H1 (cell line): ENCODE measurements around the gene CENPF. TPM values are rescaled to one million over a fixed set of nuclear protein-coding genes. Genes with fewer than 3 reads are reported as not detected.

Source experiments
- CTCF ChIA-PET: fragments of 300-600 bp; sonication (Branson Sonifier 250); formaldehyde crosslinking; loops from one replicate; lab custom pipeline; 2021; ENCODE audit not compliant: partially characterized antibody; lab: Charles Lee
- POLR2A ChIA-PET: fragments of 300-600 bp; sonication (Branson Sonifier 250); formaldehyde crosslinking; loops from one replicate; lab custom pipeline; 2021; ENCODE audit warnings: inconsistent platforms; ENCODE audit not compliant: partially characterized antibody; lab: Charles Lee
- DNase-seq, 2 experiments: peaks; one replicate each; pipeline versions ENCODE4 v3.0.0 to v3.0.0-alpha.2; 2010 to 2022; ENCODE audit warnings: low spot score in 2 of 2, low read depth in 1 of 2, mixed read lengths in 1 of 2
- FAIRE-seq: peaks from 2 replicates; lab custom pipeline; 2011; peaks lifted over from hg19 to GRCh38; lab: Jason Lieb, UNC
- H2AFZ ChIP-seq: 2 replicates; pipeline ENCODE4 v1.8.1; 2012; ENCODE audit warnings: low read length, inconsistent platforms
- H2AK5ac ChIP-seq: 2 replicates; pipeline ENCODE4 v1.6.1; 2013; ENCODE audit warnings: low read depth, low read length
- H2BK120ac ChIP-seq: replicated peaks from 2 replicates; pipeline ENCODE3; 2013; ENCODE audit warnings: low read depth, low read length, inconsistent platforms
- H2BK12ac ChIP-seq: 2 replicates; pipeline ENCODE4 v1.6.1; 2013; ENCODE audit warnings: low read depth, low read length
- H2BK15ac ChIP-seq: 2 replicates; pipeline ENCODE4 v1.6.1; 2013; ENCODE audit warnings: low read length
- H2BK20ac ChIP-seq: 2 replicates; pipeline ENCODE4 v1.6.1; 2013; ENCODE audit warnings: low read length
- H2BK5ac ChIP-seq: 2 replicates; pipeline ENCODE4 v1.6.1; 2013; ENCODE audit warnings: low read depth, low read length
- H3K14ac ChIP-seq: 2 replicates; pipeline ENCODE4 v1.6.1; 2013; ENCODE audit warnings: inconsistent platforms; ENCODE audit not compliant: insufficient read length
- H3K18ac ChIP-seq: 2 replicates; pipeline ENCODE4 v1.6.1; 2013; ENCODE audit warnings: low read length; ENCODE audit errors: extremely low read depth
- H3K23ac ChIP-seq: 2 replicates; pipeline ENCODE4 v1.6.1; 2013; ENCODE audit warnings: inconsistent platforms; ENCODE audit not compliant: insufficient read length
- H3K23me2 ChIP-seq: 2 replicates; pipeline ENCODE4 v1.6.1; 2013; ENCODE audit warnings: low read depth, low read length
- H3K27ac ChIP-seq: 2 replicates; pipeline ENCODE4 v1.6.1; 2011; ENCODE audit warnings: low read depth, low read length, inconsistent platforms
- H3K27me3 ChIP-seq, 4 experiments: replicated peaks in 1 of 4; 1 replicate in 1 of 4; 2 replicates in 3 of 4; pipeline versions ENCODE4 v1.6.1 to v1.8.1; 2011 to 2013; ENCODE audit warnings: low read length in 3 of 4, mild to moderate bottlenecking in 3 of 4, inconsistent platforms in 2 of 4, mixed read lengths in 2 of 4, moderate library complexity in 1 of 4; ENCODE audit not compliant: control insufficient read depth in 3 of 4, insufficient read depth in 3 of 4; ENCODE audit errors: extremely low read depth in 1 of 4
- H3K36me3 ChIP-seq, 4 experiments: 2 replicates each; pipeline versions ENCODE4 v1.6.1 to v1.8.1; 2011 to 2013; ENCODE audit warnings: mild to moderate bottlenecking in 4 of 4, low read length in 3 of 4, moderate library complexity in 2 of 4, control low read depth in 1 of 4, inconsistent platforms in 1 of 4; ENCODE audit not compliant: insufficient read depth in 4 of 4, control insufficient read depth in 2 of 4
- H3K4ac ChIP-seq: replicated peaks from 2 replicates; pipeline ENCODE3; 2013; ENCODE audit warnings: low read length, low read depth, mixed read lengths, inconsistent platforms; ENCODE audit not compliant: insufficient read length
- H3K4me1 ChIP-seq, 4 experiments: replicated peaks in 1 of 4; 1 replicate in 1 of 4; 2 replicates in 3 of 4; pipeline versions ENCODE4 v1.6.1 to v1.8.1; 2011 to 2013; ENCODE audit warnings: low read length in 3 of 4, inconsistent platforms in 2 of 4, mixed read lengths in 1 of 4; ENCODE audit not compliant: insufficient read depth in 4 of 4, control insufficient read depth in 3 of 4
- H3K4me2 ChIP-seq, 2 experiments: 2 replicates each; pipeline versions ENCODE4 v1.6.1 to v1.8.1; 2011 to 2013; ENCODE audit warnings: low read depth in 2 of 2, low read length in 2 of 2, control low read depth in 1 of 2, inconsistent platforms in 1 of 2, mild to moderate bottlenecking in 1 of 2; ENCODE audit not compliant: insufficient read depth in 1 of 2
- H3K4me3 ChIP-seq, 4 experiments: fragments of 200-600, 300-600 bp in 1 of 4; sonication (generic), shearing (Covaris generic), sonication (Bioruptor Twin) in 1 of 4; 2 replicates each; pipeline versions ENCODE4 v1.5.1 to v1.8.1; 2011 to 2016; ENCODE audit warnings: low read length in 4 of 4, low read depth in 3 of 4, control low read depth in 2 of 4, inconsistent platforms in 2 of 4, mild to moderate bottlenecking in 2 of 4, mixed read lengths in 1 of 4, moderate library complexity in 1 of 4; ENCODE audit not compliant: insufficient read depth in 2 of 4; ENCODE audit errors: extremely low read depth in 1 of 4
- H3K56ac ChIP-seq: replicated peaks from 2 replicates; pipeline ENCODE3; 2013; ENCODE audit warnings: low read depth, mild to moderate bottlenecking, mixed read lengths, low read length, inconsistent platforms; ENCODE audit not compliant: insufficient read length
- H3K79me1 ChIP-seq: 2 replicates; pipeline ENCODE4 v1.6.1; 2013; ENCODE audit warnings: low read depth, low read length, control low read depth
- H3K79me2 ChIP-seq, 2 experiments: 2 replicates each; pipeline versions ENCODE4 v1.6.1 to v1.8.1; 2012 to 2013; ENCODE audit warnings: low read length in 2 of 2, mild to moderate bottlenecking in 2 of 2, inconsistent platforms in 1 of 2; ENCODE audit not compliant: insufficient read depth in 2 of 2, control insufficient read depth in 1 of 2
- H3K9ac ChIP-seq, 4 experiments: replicated peaks in 1 of 4; 1 replicate in 1 of 4; 2 replicates in 3 of 4; pipeline versions ENCODE4 v1.6.1 to v1.8.1; 2011 to 2013; ENCODE audit warnings: low read depth in 3 of 4, low read length in 3 of 4, control low read depth in 2 of 4, mild to moderate bottlenecking in 2 of 4, moderate library complexity in 2 of 4, inconsistent platforms in 1 of 4; ENCODE audit errors: extremely low read depth in 1 of 4
- H3K9me3 ChIP-seq, 2 experiments: 2 replicates each; pipeline versions ENCODE4 v1.6.1 to v1.8.1; 2012 to 2013; ENCODE audit warnings: mild to moderate bottlenecking in 2 of 2, moderate library complexity in 2 of 2, control low read depth in 1 of 2, inconsistent platforms in 1 of 2, low read depth in 1 of 2, low read length in 1 of 2, mixed read lengths in 1 of 2; ENCODE audit not compliant: insufficient read depth in 2 of 2
- H4K20me1 ChIP-seq, 2 experiments: replicated peaks in 1 of 2; 2 replicates each; pipeline versions ENCODE3 to v1.8.1; 2011 to 2013; ENCODE audit warnings: inconsistent platforms in 2 of 2, low read length in 2 of 2, mild to moderate bottlenecking in 1 of 2; ENCODE audit not compliant: insufficient read depth in 2 of 2, control insufficient read depth in 1 of 2
- H4K5ac ChIP-seq: 2 replicates; pipeline ENCODE4 v1.6.1; 2013; ENCODE audit warnings: low read length, low read depth, mixed read lengths, inconsistent platforms; ENCODE audit not compliant: insufficient read length
- H4K8ac ChIP-seq: 2 replicates; pipeline ENCODE4 v1.8.0; 2013; ENCODE audit warnings: mild to moderate bottlenecking, moderate library complexity, low read length, inconsistent platforms; ENCODE audit not compliant: insufficient read depth; ENCODE audit errors: extremely low read depth
- H4K91ac ChIP-seq: replicated peaks from 2 replicates; pipeline ENCODE3; 2013; ENCODE audit warnings: low read length, mixed read lengths, inconsistent platforms; ENCODE audit not compliant: insufficient read length
- SIN3A ChIP-seq, 2 experiments: IDR thresholded peaks in 1 of 2; conservative IDR thresholded peaks in 1 of 2; 2 replicates each; pipeline ENCODE4 v1.6.1; 2011 to 2012; ENCODE audit warnings: low read length in 2 of 2, improper control_type of control experiment in 1 of 2, low read depth in 1 of 2, mild to moderate bottlenecking in 1 of 2
- WGBS, 2 experiments: shearing (Covaris generic) in 1 of 2; methylation state at CpG; one replicate each; pipeline versions ENCODE4 v1.1.6 to v1.1.7; 2013 to 2015; ENCODE audit warnings: low lambda C conversion rate in 2 of 2, mixed read lengths in 2 of 2, inconsistent platforms in 1 of 2, low coverage in 1 of 2, missing lambda C conversion rate in 1 of 2; ENCODE audit not compliant: insufficient replicate concordance in 2 of 2, insufficient coverage in 1 of 2, insufficient read length in 1 of 2; ENCODE audit errors: extremely low coverage in 1 of 2, missing lambda C conversion rate in 1 of 2; 5-methylcytosine and 5-hydroxymethylcytosine counted together
- polyA plus RNA-seq, 7 experiments: library from polyadenylated mRNA; depleted of rRNA in 3 of 7; stranded (reverse) in 5 of 7; unstranded in 2 of 7; fragments of >200 nt in 5 of 7; fragments of 200-250 nt in 2 of 7; gene quantifications; 1 replicate in 5 of 7; 2 replicates in 1 of 7; 4 replicates in 1 of 7; pipeline versions ENCODE4 v1.2.1 to v1.2.3, GENCODE V29; 2011 to 2013; ENCODE audit warnings: missing spikeins in 2 of 7, mixed read lengths in 2 of 7
- total RNA-seq: library from RNA; stranded (reverse); fragmentation: NEBNext Ultra II Directional; extraction: Animal tissue kit (Norgen Biotek cat#: 25700); gene quantifications from 2 replicates; pipeline ENCODE4 v1.2.1, GENCODE V29; 2021
- TF ChIP-seq, protein P1 (sequence below), 3 experiments: IDR thresholded peaks; 1 replicate in 2 of 3; 2 replicates in 1 of 3; pipeline versions ENCODE4 v1.5.1 to v1.6.1; 2011; ENCODE audit warnings: low read length in 3 of 3, mild to moderate bottlenecking in 3 of 3, inconsistent platforms in 2 of 3, low read depth in 1 of 3, moderate library complexity in 1 of 3; ENCODE audit not compliant: insufficient read depth in 1 of 3; ENCODE audit errors: control extremely low read depth in 1 of 3

CENPF gene
- total and polyA plus RNA-seq, 2 of the 8 experiments (the other 6 are each of a cell fraction or from before 2014, with no cell fraction given) = 13.7 to 170 TPM

DNA sequence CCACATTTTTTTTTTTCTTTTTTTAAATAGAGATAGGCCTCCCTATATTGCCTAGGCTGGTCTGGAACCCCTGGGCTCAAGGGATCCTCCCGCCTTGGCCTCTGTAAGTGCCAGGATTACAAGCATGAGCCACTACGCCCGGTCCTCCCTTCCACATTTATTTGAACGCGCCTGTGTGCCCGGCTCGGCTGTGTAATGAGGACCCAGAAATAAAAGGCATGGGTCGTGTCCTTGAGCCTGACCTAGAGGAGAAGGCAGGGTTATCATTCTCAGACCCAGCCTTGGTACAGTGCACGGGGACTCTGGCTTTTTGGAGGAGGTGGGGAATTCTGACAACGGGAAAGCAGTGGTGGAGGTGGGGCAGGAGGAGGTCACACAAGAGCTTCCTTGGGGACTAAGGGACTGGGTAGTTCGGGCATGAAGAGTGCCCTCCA lies 841 bp downstream of the CENPF start:
- CTCF ChIA-PET = interaction anchor here (1.0 to 2.9 kb wide), 5 partner anchors 20 to 343 kb away, joined by 3 to 13 read pairs (median 4); no protein-coding TSS in a partner anchor
- Histone ChIP-seq H3K27me3 (no peaks in the 10 kb centered on the region), H3K79me2 (peaks cover 27 to 49% of the 10 kb centered on the region in 2 experiments), H3K79me1 (peaks cover 5% of the 10 kb centered on the region; the same call in 1 of the 2 replicates), H2BK5ac (0 out of 2 replicates have a peak overlapping the region, but pooled peaks have one; percentile 78), H4K5ac (no peak overlapping the region), H2BK12ac (peak overlapping the region; percentile 84; the same call in 1 of the 2 replicates), H3K23me2 (peaks cover 2% of the 10 kb centered on the region; the same call in 1 of the 2 replicates), H2BK120ac (no peak overlapping the region), H3K4me3 (peak overlapping the region; percentile 84 to 95 (median 87))
- TF ChIP-seq, protein P1, sequence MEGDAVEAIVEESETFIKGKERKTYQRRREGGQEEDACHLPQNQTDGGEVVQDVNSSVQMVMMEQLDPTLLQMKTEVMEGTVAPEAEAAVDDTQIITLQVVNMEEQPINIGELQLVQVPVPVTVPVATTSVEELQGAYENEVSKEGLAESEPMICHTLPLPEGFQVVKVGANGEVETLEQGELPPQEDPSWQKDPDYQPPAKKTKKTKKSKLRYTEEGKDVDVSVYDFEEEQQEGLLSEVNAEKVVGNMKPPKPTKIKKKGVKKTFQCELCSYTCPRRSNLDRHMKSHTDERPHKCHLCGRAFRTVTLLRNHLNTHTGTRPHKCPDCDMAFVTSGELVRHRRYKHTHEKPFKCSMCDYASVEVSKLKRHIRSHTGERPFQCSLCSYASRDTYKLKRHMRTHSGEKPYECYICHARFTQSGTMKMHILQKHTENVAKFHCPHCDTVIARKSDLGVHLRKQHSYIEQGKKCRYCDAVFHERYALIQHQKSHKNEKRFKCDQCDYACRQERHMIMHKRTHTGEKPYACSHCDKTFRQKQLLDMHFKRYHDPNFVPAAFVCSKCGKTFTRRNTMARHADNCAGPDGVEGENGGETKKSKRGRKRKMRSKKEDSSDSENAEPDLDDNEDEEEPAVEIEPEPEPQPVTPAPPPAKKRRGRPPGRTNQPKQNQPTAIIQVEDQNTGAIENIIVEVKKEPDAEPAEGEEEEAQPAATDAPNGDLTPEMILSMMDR (IDR thresholded peaks at IDR 0.05; ENCODE audit: control extremely low read depth in 1 of 3, insufficient read depth in 1 of 3, low read depth in 1 of 3, low read length in 3 of 3) = no peak
- no peak for TF ChIP-seq SIN3A (conservative IDR thresholded peaks at IDR 0.05 in 1 of 2, IDR thresholded peaks at IDR 0.05 in 1 of 2; ENCODE audit: low read depth in 1 of 2, low read length in 2 of 2)
- TF ChIP-seq, all 59 proteins: peak for 0
- Histone ChIP-seq H2AFZ (no peak overlapping the region), H3K9ac (peak overlapping the region; percentile 83 to 93 (median 85)), H3K4ac (peak overlapping the region; percentile 10), H3K27ac (peak overlapping the region; percentile 81), H3K36me3 (peaks cover 0 to 19% (median 0%) of the 10 kb centered on the region in 4 experiments; a peak in 1 of 8 replicates), H4K91ac (no peak overlapping the region), H3K9me3 (peaks cover 0 to under 1% of the 10 kb centered on the region in 2 experiments; a peak in 1 of 4 replicates), H3K56ac (no peak overlapping the region), H2BK20ac (no peak overlapping the region), H3K14ac (no peak overlapping the region), H4K20me1 (no peaks in the 10 kb centered on the region), H2AK5ac (no peak overlapping the region), H4K8ac (peak overlapping the region; percentile 41; the same call in 1 of the 2 replicates), H3K18ac (no peak overlapping the region; the same call in 1 of the 2 replicates), H3K23ac (no peak overlapping the region), H3K4me2 (peak overlapping the region; percentile 91 to 92), H2BK15ac (no peak overlapping the region), H3K4me1 (peaks cover 0 to 2% (median under 1%) of the 10 kb centered on the region in 4 experiments; a peak in 2 of 7 replicates)
- FAIRE-seq = no peak
- POLR2A ChIA-PET = interaction anchor here (0.6 to 2.5 kb wide), 9 partner anchors 10 to 390 kb away, joined by 3 to 12 read pairs (median 5); partner anchors contain the start of gene PTPN14
- no peak for DNase-seq
- 3% methylated on average over 11 of the region's 11 CpGs; no CpG with 5 or more reads in 1 of the 2 experiments for WGBS, 2 experiments
